ENCODE measurements around the gene ADSS2.

ADSS2 gene

GRCh38 chr1:244393604-244394176 is 58.0 kb downstream of the ADSS2 start:
- no peak for DNase-seq (ENCODE audit: low read depth, low spot score)
- TF ChIP-seq CTCF (IDR thresholded peaks at IDR 0.05; ENCODE audit: low read depth, low read length): no peak
- in situ Hi-C loops (cut with HindIII; ENCODE audit: low sequenced_read_pairs): no loop called here
- no peak overlapping the region for H3K4me3 ChIP-seq (ENCODE audit: low read depth, low read length)

GRCh38 chr1:244391761-244392160 is 59.9 kb downstream of the ADSS2 start:
- in situ Hi-C loops (cut with HindIII; ENCODE audit: low sequenced_read_pairs): no loop called here
- peak; percentile 56 for DNase-seq (ENCODE audit: low read depth, low spot score)
- no peak for TF ChIP-seq CTCF (IDR thresholded peaks at IDR 0.05; ENCODE audit: low read depth, low read length)

GRCh38 chr1:244388961-244389360 is 62.7 kb downstream of the ADSS2 start:
- no peak overlapping the region for H3K4me3 ChIP-seq (ENCODE audit: low read depth, low read length)
- DNase-seq (ENCODE audit: low read depth, low spot score): peak; percentile 28

More at GRCh38 chr1:244391761-244392160, 59.9 kb downstream of the ADSS2 start:
- no peak overlapping the region for H3K4me3 ChIP-seq (ENCODE audit: low read depth, low read length)

GRCh38 chr1:244387415-244387814 is 64.3 kb downstream of the ADSS2 start:
- no peak for DNase-seq (ENCODE audit: low read depth, low spot score)
- TF ChIP-seq CTCF (IDR thresholded peaks at IDR 0.05; ENCODE audit: low read depth, low read length): no peak
- H3K4me3 ChIP-seq (ENCODE audit: low read depth, low read length): no peak overlapping the region
- in situ Hi-C loops (cut with HindIII; ENCODE audit: low sequenced_read_pairs): no loop called here

More at GRCh38 chr1:244388961-244389360, 62.7 kb downstream of the ADSS2 start:
- no peak for TF ChIP-seq CTCF (IDR thresholded peaks at IDR 0.05; ENCODE audit: low read depth, low read length)
- in situ Hi-C loops (cut with HindIII; ENCODE audit: low sequenced_read_pairs): no loop called here

GRCh38 chr1:244386595-244386994 is 65.1 kb downstream of the ADSS2 start:
- DNase-seq (ENCODE audit: low read depth, low spot score): no peak
- in situ Hi-C loops (cut with HindIII; ENCODE audit: low sequenced_read_pairs): no loop called here
- H3K4me3 ChIP-seq (ENCODE audit: low read depth, low read length): no peak overlapping the region
- TF ChIP-seq CTCF (IDR thresholded peaks at IDR 0.05; ENCODE audit: low read depth, low read length): no peak

- in situ Hi-C loops (cut with HindIII; ENCODE audit: low sequenced_read_pairs): no loop called here
- DNase-seq (ENCODE audit: low read depth, low spot score): no peak
- TF ChIP-seq CTCF (IDR thresholded peaks at IDR 0.05; ENCODE audit: low read depth, low read length): no peak
- H3K4me3 ChIP-seq (ENCODE audit: low read depth, low read length): no peak overlapping the region
These were observed 67.6 kb downstream of the ADSS2 start for GRCh38 chr1:244384066-244384465.
